ENCODE data around the gene ENPP7.

GRCh38 chr17:79695797-79696609, 34.7 kb upstream of the ENPP7 start:
- TF ChIP-seq CTCF (conservative IDR thresholded peaks at IDR 0.05; ENCODE audit: low read length) = no peak
- no peak for TF ChIP-seq EZH2phosphoT487 (IDR thresholded peaks at IDR 0.05; ENCODE audit: borderline replicate concordance)
